ENCODE data around the gene RHOH. TPM values are rescaled to one million over a fixed set of nuclear protein-coding genes. Genes with fewer than 3 reads are reported as not detected.

Gene RHOH
- total RNA-seq, 3 donors from 2014 or later (not counting 1 experiment from before 2014, with no cell fraction given), result 195 to 233 (median 195) TPM

DNA sequence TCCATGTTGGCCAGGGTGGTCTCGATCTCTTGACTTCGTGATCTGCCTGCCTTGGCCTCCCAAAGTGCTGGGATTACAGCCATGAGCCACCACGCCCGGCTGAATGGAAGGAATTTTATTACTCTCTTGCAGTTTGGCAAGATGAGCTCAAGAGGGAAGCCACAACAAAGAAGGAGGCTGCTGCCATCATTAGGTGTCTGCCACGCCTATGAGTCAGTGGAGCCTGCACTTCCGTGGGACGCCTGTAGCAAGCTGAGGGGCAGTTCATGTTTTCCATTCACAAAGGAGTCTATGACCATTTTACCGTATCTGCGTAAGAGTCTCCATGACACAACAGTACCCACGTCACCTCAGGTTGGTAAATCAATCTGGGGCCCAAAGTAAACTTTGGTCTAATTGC, 87.1 kb downstream of the RHOH start:
- Mint-ChIP-seq H3K27me3 (ENCODE audit: low read depth in 2 of 2) (no peaks in the 10 kb centered on the region), H3K27ac (no peak overlapping the region), H3K9me3 (no peaks in the 10 kb centered on the region), H3K4me1 (peaks cover 3 to 7% of the 10 kb centered on the region in 2 donors), H3K36me3 (no peaks in the 10 kb centered on the region), H3K4me3 (no peak overlapping the region)
- 72% methylated on average over 10 of the region's 10 CpGs for WGBS (ENCODE audit: insufficient coverage)
- DNase-seq (peak in 1 of 2 donors; percentile 91), ATAC-seq (peak; percentile 57 to 71 (median 62))
- Histone ChIP-seq H3K36me3 (ENCODE audit: control insufficient read depth, insufficient read depth, low read length) (no peaks in the 10 kb centered on the region), H3K27me3 (ENCODE audit: control insufficient read depth, insufficient read depth, low read length) (no peaks in the 10 kb centered on the region), H3K4me1 (ENCODE audit: control insufficient read depth, insufficient read depth, low read length) (peaks cover 20% of the 10 kb centered on the region), H3K9me3 (ENCODE audit: control insufficient read depth, insufficient read depth, low read length) (no peaks in the 10 kb centered on the region), H3K27ac (ENCODE audit: low read length) (no peak overlapping the region), H3K4me3 (ENCODE audit: low read length) (no peak overlapping the region)
- intact Hi-C loops (cut with micrococcal nuclease), result no loop called here
- TF ChIP-seq CTCF (IDR thresholded peaks at IDR 0.05), result no peak

DNA sequence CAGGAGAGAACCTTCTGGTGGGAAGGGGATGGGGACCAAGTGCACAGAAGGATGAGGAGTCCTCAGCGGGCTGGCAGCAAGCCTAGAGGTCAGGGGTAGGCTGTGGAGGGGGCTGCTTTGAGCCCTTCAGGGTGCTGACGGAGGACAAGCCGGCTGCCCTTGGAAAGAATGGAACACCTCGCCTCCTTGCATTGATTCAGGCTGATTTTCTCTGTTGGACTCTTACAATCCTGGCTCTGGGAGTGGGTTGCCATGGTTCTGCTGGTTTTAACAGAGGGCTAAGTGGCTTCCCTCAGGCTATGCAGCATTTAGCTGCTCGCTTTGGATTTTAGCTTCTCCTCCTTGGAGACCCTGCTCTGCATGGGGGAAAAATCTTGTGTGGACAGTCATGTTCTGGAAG, 88.9 kb downstream of the RHOH start:
- no peaks in the 10 kb centered on the region for H3K36me3 ChIP-seq (ENCODE audit: control insufficient read depth, insufficient read depth, low read length)
- H3K4me1 ChIP-seq (ENCODE audit: control insufficient read depth, insufficient read depth, low read length), result peaks cover 27% of the 10 kb centered on the region
- no peaks in the 10 kb centered on the region for H3K36me3 Mint-ChIP-seq
- DNase-seq (no peak), ATAC-seq (no peak)
- no peak overlapping the region for H3K27ac ChIP-seq (ENCODE audit: low read length)
- H3K4me3 ChIP-seq (ENCODE audit: low read length), result no peak overlapping the region
- H3K9me3 Mint-ChIP-seq, result no peaks in the 10 kb centered on the region
- H3K27me3 Mint-ChIP-seq (ENCODE audit: low read depth in 2 of 2), result no peaks in the 10 kb centered on the region
- H3K27me3 ChIP-seq (ENCODE audit: control insufficient read depth, insufficient read depth, low read length), result no peaks in the 10 kb centered on the region
- H3K9me3 ChIP-seq (ENCODE audit: control insufficient read depth, insufficient read depth, low read length), result no peaks in the 10 kb centered on the region
- peaks cover 11 to 12% of the 10 kb centered on the region in 2 donors for H3K4me1 Mint-ChIP-seq
- no peak overlapping the region for H3K27ac Mint-ChIP-seq
- no peak for TF ChIP-seq CTCF (IDR thresholded peaks at IDR 0.05)
- intact Hi-C loops (cut with micrococcal nuclease), result no loop called here
- WGBS (ENCODE audit: insufficient coverage), result 97% methylated on average over 5 of the region's 5 CpGs
- H3K4me3 Mint-ChIP-seq, result no peak overlapping the region

- Histone ChIP-seq H3K27ac (ENCODE audit: low read length) (peak overlapping the region; percentile 62), H3K27me3 (ENCODE audit: control insufficient read depth, insufficient read depth, low read length) (no peaks in the 10 kb centered on the region), H3K36me3 (ENCODE audit: control insufficient read depth, insufficient read depth, low read length) (no peaks in the 10 kb centered on the region), H3K4me1 (ENCODE audit: control insufficient read depth, insufficient read depth, low read length) (peaks cover 20% of the 10 kb centered on the region), H3K4me3 (ENCODE audit: low read length) (no peak overlapping the region), H3K9me3 (ENCODE audit: control insufficient read depth, insufficient read depth, low read length) (no peaks in the 10 kb centered on the region)
- Mint-ChIP-seq H3K9me3 (no peaks in the 10 kb centered on the region), H3K4me1 (peaks cover 6 to 12% of the 10 kb centered on the region in 2 donors), H3K36me3 (no peaks in the 10 kb centered on the region), H3K4me3 (no peak overlapping the region), H3K27me3 (ENCODE audit: low read depth in 2 of 2) (peaks cover 4 to 9% of the 10 kb centered on the region in 2 donors), H3K27ac (no peak overlapping the region)
- intact Hi-C loops (cut with micrococcal nuclease), result no loop called here
- no peak for TF ChIP-seq CTCF (IDR thresholded peaks at IDR 0.05)
- no peak for ATAC-seq
- WGBS (ENCODE audit: insufficient coverage), result 78% methylated on average over 8 of the region's 8 CpGs
- no peak for DNase-seq
These were observed 91.7 kb downstream of the RHOH start for GRCh38 chr4:40288566-40288965.
